HFF-Myc (cell line): ENCODE results near the gene SUSD6.

ENCODE experiments used
- DNase-seq: peaks from one replicate; pipeline ENCODE4 v3.0.0-alpha.2; 2011; ENCODE audit warnings: low read depth; ENCODE audit errors: extremely low read depth
- H3K4me3 ChIP-seq: replicated peaks from 2 replicates; pipeline ENCODE4 v1.5.1; 2011; ENCODE audit warnings: low read depth, mild to moderate bottlenecking, control low read depth, low read length
- CTCF ChIP-seq: IDR thresholded peaks from 2 replicates; pipeline ENCODE4 v1.5.1; 2012; ENCODE audit warnings: mild to moderate bottlenecking, low read depth, low read length, control low read depth; ENCODE audit errors: missing control alignments

SUSD6 gene

GRCh38 chr14:69669375-69669774 is 58.0 kb downstream of the SUSD6 start:
- no peak for DNase-seq
- TF ChIP-seq CTCF = no peak
- no peak overlapping the region for H3K4me3 ChIP-seq

- no peak for TF ChIP-seq CTCF
- no peak for DNase-seq
- H3K4me3 ChIP-seq = no peak overlapping the region
Observed at GRCh38 chr14:69670093-69670492, 58.7 kb downstream of the SUSD6 start.

DNA sequence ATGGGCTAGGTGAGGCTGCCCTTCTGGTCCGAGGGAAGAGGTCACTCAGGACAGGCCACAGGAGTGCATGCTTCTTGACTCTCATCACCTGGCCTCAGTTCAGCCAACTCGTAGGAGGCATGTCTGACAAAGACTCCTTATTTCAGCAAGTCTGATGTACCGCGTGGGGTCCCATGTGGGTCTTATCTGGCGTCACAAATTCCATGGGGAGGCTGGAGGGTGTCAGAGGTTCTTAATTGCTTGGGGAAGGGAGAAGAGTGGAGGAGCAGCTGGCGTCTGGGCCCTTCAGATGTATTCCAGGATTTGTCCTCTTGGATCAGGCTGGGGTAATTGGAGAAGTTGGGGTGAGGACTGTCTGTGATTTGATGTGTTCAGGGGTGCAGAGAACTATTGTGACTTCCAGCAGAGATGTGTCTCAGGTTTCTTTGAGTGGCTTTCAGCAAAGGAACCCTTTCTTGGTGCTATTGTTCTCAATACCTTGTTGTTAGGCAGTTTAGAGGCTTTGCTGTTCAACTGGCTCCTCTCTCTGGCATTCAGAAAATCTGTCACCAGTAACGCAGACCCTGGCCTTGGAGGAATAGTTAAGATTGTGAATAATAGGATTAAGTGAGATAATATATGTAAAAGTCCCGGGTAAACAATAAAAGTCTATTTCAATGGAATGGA is 60.1 kb downstream of the SUSD6 start:
- H3K4me3 ChIP-seq = no peak overlapping the region
- no peak for TF ChIP-seq CTCF
- no peak for DNase-seq

DNA sequence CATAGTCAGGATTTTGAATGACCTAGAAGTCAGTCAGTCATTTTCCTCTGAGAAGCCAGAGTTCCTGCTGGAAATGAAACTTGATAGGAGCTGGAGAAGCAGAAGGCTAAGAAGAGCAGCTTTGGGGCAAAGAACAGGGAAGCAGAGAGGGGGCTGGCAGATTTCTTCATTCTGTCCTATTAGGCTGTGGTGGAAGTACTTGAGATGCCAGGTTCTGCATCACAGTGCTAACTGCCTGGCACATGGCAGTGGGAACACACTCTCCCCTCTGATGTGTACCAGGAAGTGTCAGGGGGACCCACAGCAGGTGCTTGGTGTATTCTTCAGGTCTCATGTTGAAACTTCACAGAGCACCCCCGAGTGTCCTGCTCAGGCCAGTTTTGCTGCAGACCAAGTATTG is 61.0 kb downstream of the SUSD6 start:
- TF ChIP-seq CTCF = no peak
- no peak for DNase-seq

GRCh38 chr14:69673104-69673503 is 61.7 kb downstream of the SUSD6 start:
- H3K4me3 ChIP-seq = no peak overlapping the region
- no peak for TF ChIP-seq CTCF
- no peak for DNase-seq

More for the DNA sequence above, 61.0 kb downstream of the SUSD6 start:
- H3K4me3 ChIP-seq = no peak overlapping the region

GRCh38 chr14:69673578-69674305 is 62.3 kb downstream of the SUSD6 start:
- TF ChIP-seq CTCF = no peak
- no peak overlapping the region for H3K4me3 ChIP-seq
- DNase-seq = no peak
